Neural cell (in vitro differentiated cells): ENCODE data around the gene FXYD4. TPM values are rescaled to one million over a fixed set of nuclear protein-coding genes. Genes with fewer than 3 reads are reported as not detected.

ENCODE experiments used
- H2AFZ ChIP-seq: fragments of 200-600, 300-800 bp; sonication (generic), shearing (Covaris generic); 2 replicates; pipeline ENCODE4 v1.6.0; 2014; ENCODE audit warnings: low read depth, mild to moderate bottlenecking, antibody characterized with exemption, low read length, moderate library complexity
- H3F3A ChIP-seq: fragments of 200-600 bp; shearing (Covaris generic); 2 replicates; pipeline ENCODE4 v1.6.1; 2016; ENCODE audit warnings: mild to moderate bottlenecking, moderate library complexity, mixed read lengths, antibody characterized with exemption, low read length; ENCODE audit not compliant: insufficient read depth, poor library complexity, severe bottlenecking
- H3K27ac ChIP-seq: fragments of 200-600, 300-800 bp; sonication (generic), shearing (Covaris generic); 2 replicates; pipeline ENCODE4 v1.5.1; 2014; ENCODE audit warnings: mild to moderate bottlenecking, low read length, moderate library complexity
- H3K27me3 ChIP-seq: fragments of 300-800, 200-600 bp; sonication (generic), shearing (Covaris generic); 2 replicates; pipeline ENCODE4 v1.6.0; 2014; ENCODE audit warnings: mild to moderate bottlenecking, low read depth, low read length, moderate library complexity; ENCODE audit not compliant: insufficient read depth
- H3K36me3 ChIP-seq: fragments of 300-800, 200-600 bp; sonication (generic), shearing (Covaris generic); 2 replicates; pipeline ENCODE4 v1.5.1; 2014; ENCODE audit warnings: mild to moderate bottlenecking, antibody characterized with exemption, low read length, moderate library complexity; ENCODE audit not compliant: insufficient read depth
- H3K4me2 ChIP-seq: fragments of 300-800, 200-600 bp; sonication (generic), shearing (Covaris generic); 2 replicates; pipeline ENCODE4 v1.6.0; 2014; ENCODE audit warnings: mild to moderate bottlenecking, low read length
- H3K4me3 ChIP-seq: fragments of 300-800, 200-600 bp; sonication (generic), shearing (Covaris generic); 2 replicates; pipeline ENCODE4 v1.5.1; 2014; ENCODE audit warnings: mild to moderate bottlenecking, low read length, moderate library complexity
- H3K79me2 ChIP-seq: fragments of 200-600 bp; shearing (Covaris generic); replicated peaks from 2 replicates; pipeline ENCODE4 v1.6.0; 2014; ENCODE audit warnings: mild to moderate bottlenecking, low read length, moderate library complexity; ENCODE audit not compliant: insufficient read depth
- H3K9ac ChIP-seq: fragments of 300-800, 200-600 bp; sonication (generic), shearing (Covaris generic); 2 replicates; pipeline ENCODE4 v1.6.1; 2016; ENCODE audit warnings: mild to moderate bottlenecking, low read length, mixed read lengths
- H3K9me2 ChIP-seq: fragments of 200-600 bp; shearing (Covaris generic); 2 replicates; pipeline ENCODE4 v1.6.1; 2016; ENCODE audit warnings: mild to moderate bottlenecking, low read length, mixed read lengths; ENCODE audit not compliant: insufficient read depth
- H3K9me3 ChIP-seq: fragments of 200-600, 300-800 bp; sonication (generic), shearing (Covaris generic); 2 replicates; pipeline ENCODE4 v1.6.1; 2016; ENCODE audit warnings: mild to moderate bottlenecking, mixed run types, low read length, moderate library complexity, mixed read lengths
- H4K20me1 ChIP-seq: fragments of 200-600 bp; shearing (Covaris generic); 2 replicates; pipeline ENCODE4 v1.6.1; 2016; ENCODE audit warnings: mild to moderate bottlenecking, mixed run types; ENCODE audit not compliant: insufficient read depth
- EP300 ChIP-seq: fragments of 450-650 bp; conservative IDR thresholded peaks from 2 replicates; pipeline ENCODE4 v1.6.1; 2014; ENCODE audit warnings: antibody characterized with exemption, mild to moderate bottlenecking, moderate library complexity; ENCODE audit not compliant: poor library complexity, severe bottlenecking
- EZH2 ChIP-seq: fragments of 200-600, 300-800 bp; shearing (Covaris generic), sonication (generic); IDR thresholded peaks from 2 replicates; pipeline ENCODE4 v1.6.1; 2014; ENCODE audit warnings: antibody characterized with exemption, low read length, borderline replicate concordance, mild to moderate bottlenecking; ENCODE audit not compliant: insufficient read depth, poor library complexity, severe bottlenecking
- MXI1 ChIP-seq: fragments of 450-650 bp; conservative IDR thresholded peaks from 2 replicates; pipeline ENCODE4 v1.6.1; 2014; ENCODE audit warnings: antibody characterized with exemption, mild to moderate bottlenecking; ENCODE audit not compliant: poor library complexity, severe bottlenecking
- POLR2AphosphoS5 ChIP-seq: IDR thresholded peaks from 2 replicates; pipeline ENCODE4 v1.6.1; 2012
- RAD21 ChIP-seq: fragments of 450-650 bp; conservative IDR thresholded peaks from 2 replicates; pipeline ENCODE4 v1.6.1; 2014; ENCODE audit warnings: antibody characterized with exemption, mild to moderate bottlenecking, moderate library complexity
- SMC3 ChIP-seq: fragments of 450-650 bp; conservative IDR thresholded peaks from 2 replicates; pipeline ENCODE4 v1.6.1; 2014; ENCODE audit warnings: antibody characterized with exemption, mild to moderate bottlenecking, moderate library complexity; ENCODE audit not compliant: poor library complexity
- TAF1 ChIP-seq: IDR thresholded peaks from 2 replicates; pipeline ENCODE4 v1.6.1; 2012; ENCODE audit warnings: low read depth
- polyA plus RNA-seq: library from polyadenylated mRNA; depleted of rRNA; stranded (reverse); fragments of >200 nt; gene quantifications from 2 replicates; pipeline ENCODE4 v1.2.3, GENCODE V29; 2014
- TF ChIP-seq, protein P1 (sequence below): IDR thresholded peaks from 2 replicates; pipeline ENCODE4 v1.6.1; 2012; ENCODE audit warnings: borderline replicate concordance
- TF ChIP-seq, protein P2 (sequence below): fragments of 450-650 bp; IDR thresholded peaks from 2 replicates; pipeline ENCODE4 v1.5.1; 2014; ENCODE audit warnings: antibody characterized with exemption, mild to moderate bottlenecking, moderate library complexity; ENCODE audit not compliant: poor library complexity, severe bottlenecking

Gene FXYD4
- polyA plus RNA-seq, 1 donor from 2014 or later: not detected

DNA sequence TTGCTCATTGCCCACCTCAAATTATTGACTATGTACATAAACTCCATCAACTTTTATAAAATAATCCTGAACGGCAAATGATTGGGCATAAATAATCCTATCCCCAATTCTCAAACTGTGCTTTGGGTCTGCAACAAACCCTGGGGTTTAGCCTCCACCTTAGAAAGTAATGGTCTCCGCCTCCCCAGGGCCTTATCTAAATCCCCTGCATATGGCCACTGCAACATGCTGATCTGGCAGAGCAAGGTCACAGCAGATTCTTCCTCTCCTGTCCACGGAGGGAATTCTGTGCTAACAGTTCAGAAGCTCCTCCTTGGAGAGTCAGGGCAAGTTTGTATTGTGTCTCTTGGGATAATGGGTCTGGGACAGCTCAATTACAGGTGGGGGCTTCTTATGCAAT lies 18.4 kb downstream of the FXYD4 start:
- Histone ChIP-seq H3K36me3 (no peaks in the 10 kb centered on the region), H3K79me2 (peaks cover 8% of the 10 kb centered on the region)

DNA sequence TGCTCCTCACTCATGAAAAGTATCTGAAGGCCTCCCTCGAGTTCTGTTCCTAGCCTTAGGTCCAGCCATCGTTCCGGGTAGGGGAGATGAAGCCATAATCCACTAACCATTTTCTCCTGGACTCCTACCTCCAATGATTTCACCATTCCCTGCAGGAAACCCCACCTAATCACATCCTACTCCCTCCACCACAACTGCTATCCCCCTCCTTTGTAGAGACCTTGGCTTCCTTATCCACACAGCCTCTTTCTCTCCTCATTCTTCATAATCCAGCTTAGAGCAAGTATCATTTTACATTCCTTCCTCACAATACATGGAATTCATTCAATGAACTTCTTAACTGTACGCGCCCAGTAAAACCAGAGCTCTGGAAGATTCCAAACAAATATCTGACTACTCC lies 18.9 kb downstream of the FXYD4 start:
- H4K20me1 ChIP-seq: no peaks in the 10 kb centered on the region

More for the DNA sequence above, 18.4 kb downstream of the FXYD4 start:
- Histone ChIP-seq H3K27ac (no peak overlapping the region), H3F3A (no peaks in the 10 kb centered on the region), H3K9me2 (no peaks in the 10 kb centered on the region), H3K9ac (no peak overlapping the region), H3K4me2 (no peak overlapping the region), H2AFZ (no peak overlapping the region), H3K27me3 (no peaks in the 10 kb centered on the region), H4K20me1 (no peaks in the 10 kb centered on the region), H3K4me3 (no peak overlapping the region), H3K9me3 (no peaks in the 10 kb centered on the region)
- TF ChIP-seq, protein P1, sequence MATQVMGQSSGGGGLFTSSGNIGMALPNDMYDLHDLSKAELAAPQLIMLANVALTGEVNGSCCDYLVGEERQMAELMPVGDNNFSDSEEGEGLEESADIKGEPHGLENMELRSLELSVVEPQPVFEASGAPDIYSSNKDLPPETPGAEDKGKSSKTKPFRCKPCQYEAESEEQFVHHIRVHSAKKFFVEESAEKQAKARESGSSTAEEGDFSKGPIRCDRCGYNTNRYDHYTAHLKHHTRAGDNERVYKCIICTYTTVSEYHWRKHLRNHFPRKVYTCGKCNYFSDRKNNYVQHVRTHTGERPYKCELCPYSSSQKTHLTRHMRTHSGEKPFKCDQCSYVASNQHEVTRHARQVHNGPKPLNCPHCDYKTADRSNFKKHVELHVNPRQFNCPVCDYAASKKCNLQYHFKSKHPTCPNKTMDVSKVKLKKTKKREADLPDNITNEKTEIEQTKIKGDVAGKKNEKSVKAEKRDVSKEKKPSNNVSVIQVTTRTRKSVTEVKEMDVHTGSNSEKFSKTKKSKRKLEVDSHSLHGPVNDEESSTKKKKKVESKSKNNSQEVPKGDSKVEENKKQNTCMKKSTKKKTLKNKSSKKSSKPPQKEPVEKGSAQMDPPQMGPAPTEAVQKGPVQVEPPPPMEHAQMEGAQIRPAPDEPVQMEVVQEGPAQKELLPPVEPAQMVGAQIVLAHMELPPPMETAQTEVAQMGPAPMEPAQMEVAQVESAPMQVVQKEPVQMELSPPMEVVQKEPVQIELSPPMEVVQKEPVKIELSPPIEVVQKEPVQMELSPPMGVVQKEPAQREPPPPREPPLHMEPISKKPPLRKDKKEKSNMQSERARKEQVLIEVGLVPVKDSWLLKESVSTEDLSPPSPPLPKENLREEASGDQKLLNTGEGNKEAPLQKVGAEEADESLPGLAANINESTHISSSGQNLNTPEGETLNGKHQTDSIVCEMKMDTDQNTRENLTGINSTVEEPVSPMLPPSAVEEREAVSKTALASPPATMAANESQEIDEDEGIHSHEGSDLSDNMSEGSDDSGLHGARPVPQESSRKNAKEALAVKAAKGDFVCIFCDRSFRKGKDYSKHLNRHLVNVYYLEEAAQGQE: no peak
- TF ChIP-seq SMC3: no peak
- no peak for TF ChIP-seq RAD21
- TF ChIP-seq TAF1: no peak
- no peak for TF ChIP-seq EZH2
- TF ChIP-seq EP300: no peak
- no peak for TF ChIP-seq MXI1
- TF ChIP-seq, protein P2, sequence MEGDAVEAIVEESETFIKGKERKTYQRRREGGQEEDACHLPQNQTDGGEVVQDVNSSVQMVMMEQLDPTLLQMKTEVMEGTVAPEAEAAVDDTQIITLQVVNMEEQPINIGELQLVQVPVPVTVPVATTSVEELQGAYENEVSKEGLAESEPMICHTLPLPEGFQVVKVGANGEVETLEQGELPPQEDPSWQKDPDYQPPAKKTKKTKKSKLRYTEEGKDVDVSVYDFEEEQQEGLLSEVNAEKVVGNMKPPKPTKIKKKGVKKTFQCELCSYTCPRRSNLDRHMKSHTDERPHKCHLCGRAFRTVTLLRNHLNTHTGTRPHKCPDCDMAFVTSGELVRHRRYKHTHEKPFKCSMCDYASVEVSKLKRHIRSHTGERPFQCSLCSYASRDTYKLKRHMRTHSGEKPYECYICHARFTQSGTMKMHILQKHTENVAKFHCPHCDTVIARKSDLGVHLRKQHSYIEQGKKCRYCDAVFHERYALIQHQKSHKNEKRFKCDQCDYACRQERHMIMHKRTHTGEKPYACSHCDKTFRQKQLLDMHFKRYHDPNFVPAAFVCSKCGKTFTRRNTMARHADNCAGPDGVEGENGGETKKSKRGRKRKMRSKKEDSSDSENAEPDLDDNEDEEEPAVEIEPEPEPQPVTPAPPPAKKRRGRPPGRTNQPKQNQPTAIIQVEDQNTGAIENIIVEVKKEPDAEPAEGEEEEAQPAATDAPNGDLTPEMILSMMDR: no peak
- TF ChIP-seq POLR2AphosphoS5: no peak

More for the DNA sequence above, 18.9 kb downstream of the FXYD4 start:
- peaks cover 8% of the 10 kb centered on the region for H3K79me2 ChIP-seq
- H3K9me2 ChIP-seq: no peaks in the 10 kb centered on the region
- TF ChIP-seq POLR2AphosphoS5 (no peak), SMC3 (no peak), RAD21 (no peak), EP300 (no peak), TAF1 (no peak), EZH2 (no peak), MXI1 (no peak)
- TF ChIP-seq, protein P2: no peak
- TF ChIP-seq, protein P1: no peak
- no peak overlapping the region for H3K4me3 ChIP-seq
- no peak overlapping the region for H2AFZ ChIP-seq
- H3K27me3 ChIP-seq: no peaks in the 10 kb centered on the region
- H3K9me3 ChIP-seq: no peaks in the 10 kb centered on the region
- no peaks in the 10 kb centered on the region for H3F3A ChIP-seq
- no peaks in the 10 kb centered on the region for H3K36me3 ChIP-seq
- H3K4me2 ChIP-seq: no peak overlapping the region
- no peak overlapping the region for H3K9ac ChIP-seq
- no peak overlapping the region for H3K27ac ChIP-seq
